AG04450 (cell line): ENCODE measurements around the gene VRK3. TPM values are rescaled to one million over a fixed set of nuclear protein-coding genes. Genes with fewer than 3 reads are reported as not detected.

Source experiments
- CTCF ChIA-PET: fragments of 300-600, 350-600 bp; formaldehyde crosslinking; extraction: SDS; loops from one replicate; lab custom pipeline; 2022; ENCODE audit warnings: antibody characterized with exemption, inconsistent platforms; lab: Charles Lee
- POLR2A ChIA-PET: fragments of 350-600 bp; formaldehyde crosslinking; extraction: SDS; loops from one replicate; lab custom pipeline; 2021; ENCODE audit warnings: antibody characterized with exemption, inconsistent platforms; lab: Yijun Ruan, JAX
- DNase-seq: peaks from one replicate; pipeline ENCODE4 v3.0.0-alpha.2; 2011; ENCODE audit warnings: low read depth, low spot score
- H3K27ac ChIP-seq: one replicate; pipeline ENCODE4 v1.5.1; 2012; ENCODE audit warnings: low read depth, low read length, control low read depth
- H3K27me3 ChIP-seq: one replicate; pipeline ENCODE4 v1.6.0; 2012; ENCODE audit warnings: low read length; ENCODE audit not compliant: control insufficient read depth, insufficient read depth
- H3K4me3 ChIP-seq: 2 replicates; pipeline ENCODE4 v1.5.1; 2011; ENCODE audit warnings: mild to moderate bottlenecking, low read depth, low read length, control low read depth
- H3K9me3 ChIP-seq: 2 replicates; pipeline ENCODE4 v1.5.1; 2012; ENCODE audit warnings: low read length; ENCODE audit not compliant: control insufficient read depth, insufficient read depth
- CTCF ChIP-seq: IDR thresholded peaks from 2 replicates; pipeline ENCODE4 v1.5.1; 2011; ENCODE audit warnings: low read depth, low read length, control low read depth, inconsistent platforms
- polyA plus RNA-seq: library from polyadenylated mRNA; depleted of rRNA; stranded (reverse); fragments of >200 nt; gene quantifications from 2 replicates; pipeline ENCODE4 v1.2.3, GENCODE V29; 2011

The VRK3 gene
- polyA plus RNA-seq, 1 experiment = 22.5 TPM

GRCh38 chr19:50030937-50031336 is 5.8 kb upstream of the VRK3 start:
- TF ChIP-seq CTCF = no peak
- POLR2A ChIA-PET = no interaction called here
- Histone ChIP-seq H3K27ac (no peak overlapping the region), H3K27me3 (no peaks in the 10 kb centered on the region), H3K9me3 (no peaks in the 10 kb centered on the region; the same call in 1 of the 2 replicates), H3K4me3 (no peak overlapping the region)
- CTCF ChIA-PET = no interaction called here
- DNase-seq = no peak

GRCh38 chr19:50030225-50030624 is 5.1 kb upstream of the VRK3 start:
- DNase-seq = no peak
- Histone ChIP-seq H3K9me3 (no peaks in the 10 kb centered on the region; the same call in 1 of the 2 replicates), H3K4me3 (no peak overlapping the region), H3K27me3 (no peaks in the 10 kb centered on the region), H3K27ac (no peak overlapping the region)
- POLR2A ChIA-PET = no interaction called here
- CTCF ChIA-PET = interaction anchor here (1.1 kb wide), 1 partner anchor 93 kb away, joined by 3 read pairs; no protein-coding TSS in a partner anchor
- TF ChIP-seq CTCF = no peak

- H3K27ac ChIP-seq = no peak overlapping the region
- POLR2A ChIA-PET = no interaction called here
- no peaks in the 10 kb centered on the region for H3K27me3 ChIP-seq
- H3K9me3 ChIP-seq = no peaks in the 10 kb centered on the region; the same call in 1 of the 2 replicates
- no peak for TF ChIP-seq CTCF
- no peak for DNase-seq
- CTCF ChIA-PET = no interaction called here
- peak overlapping the region; percentile 98 for H3K4me3 ChIP-seq
Observed at GRCh38 chr19:50026550-50026906, 1.4 kb upstream of the VRK3 start.

- ChIA-PET POLR2A (interaction anchor here (0.6 to 1.5 kb wide), 3 partner anchors 22 to 98 kb away, joined by 3 to 7 read pairs (median 5); no protein-coding TSS in a partner anchor), CTCF (interaction anchor here (0.8 kb wide), 1 partner anchor 88 kb away, joined by 4 read pairs; no protein-coding TSS in a partner anchor)
- Histone ChIP-seq H3K4me3 (peak within 1 kb of the TSS; percentile 98), H3K9me3 (no peaks in the 10 kb centered on the region; the same call in 1 of the 2 replicates), H3K27ac (peak within 1 kb of the TSS; percentile 81), H3K27me3 (no peaks in the 10 kb centered on the region)
- peak; percentile 89 for DNase-seq
- no peak for TF ChIP-seq CTCF
Observed at GRCh38 chr19:50025794-50026549, 800 bp upstream of the VRK3 start, which contains the start of gene ZNF473. Gene ZNF473, plus strand, starts transcription at chr19:50026005. Its CDS starts 5,078 bp downstream, at chr19:50031083.

GRCh38 chr19:50024719-50025021 is 502 bp downstream of the VRK3 start:
- CTCF ChIA-PET = interaction anchor here (0.6 kb wide), 1 partner anchor 700 kb away, joined by 3 read pairs; no protein-coding TSS in a partner anchor

More at GRCh38 chr19:50024719-50025021, 502 bp downstream of the VRK3 start:
- Histone ChIP-seq H3K4me3 (peak overlapping the region; percentile 96), H3K27ac (no peak overlapping the region), H3K9me3 (no peaks in the 10 kb centered on the region; the same call in 1 of the 2 replicates), H3K27me3 (no peaks in the 10 kb centered on the region)
- POLR2A ChIA-PET = no interaction called here
- no peak for TF ChIP-seq CTCF
- no peak for DNase-seq
